OCI-LY3 (cell line): ENCODE data around the gene TRIM71.

ENCODE experiments used
- H2AFZ ChIP-seq: fragments of 200-600, 300-600 bp; shearing (Covaris generic); 2 replicates; pipeline ENCODE4 v1.6.0; 2014; ENCODE audit warnings: antibody characterized with exemption, low read depth, low read length
- H3K27ac ChIP-seq: fragments of 200-600, 300-600 bp; sonication (generic); 2 replicates; pipeline ENCODE4 v1.5.1; 2014; ENCODE audit warnings: mild to moderate bottlenecking, low read length, moderate library complexity, mixed read lengths
- H3K27me3 ChIP-seq: fragments of 200-600, 300-600 bp; sonication (generic); 2 replicates; pipeline ENCODE4 v1.6.1; 2014; ENCODE audit warnings: low read depth, low read length, mixed read lengths
- H3K36me3 ChIP-seq: fragments of 200-600, 300-600 bp; sonication (generic); replicated peaks from 2 replicates; pipeline ENCODE3; 2014; ENCODE audit warnings: low read depth, low read length, mixed read lengths
- H3K4me1 ChIP-seq: fragments of 300-600, 200-600 bp; sonication (generic); 2 replicates; pipeline ENCODE4 v1.6.1; 2014; ENCODE audit warnings: low read length, mixed read lengths
- H3K4me2 ChIP-seq: fragments of 200-600, 300-600 bp; sonication (generic); 2 replicates; pipeline ENCODE4 v1.6.1; 2014; ENCODE audit warnings: low read length, mixed read lengths
- H3K4me3 ChIP-seq: fragments of 300-600, 200-600 bp; sonication (generic); 2 replicates; pipeline ENCODE4 v1.5.1; 2014; ENCODE audit warnings: antibody characterized with exemption, mild to moderate bottlenecking, low read length, moderate library complexity
- H3K79me2 ChIP-seq: fragments of 300-600, 200-600 bp; shearing (Covaris generic); 2 replicates; pipeline ENCODE4 v1.6.1; 2014; ENCODE audit warnings: mild to moderate bottlenecking, low read length, mixed read lengths
- H3K9ac ChIP-seq: fragments of 300-600, 200-600 bp; shearing (Covaris generic); 2 replicates; pipeline ENCODE4 v1.6.0; 2014; ENCODE audit warnings: mild to moderate bottlenecking, low read length, moderate library complexity
- H3K9me3 ChIP-seq: fragments of 200-600, 300-600 bp; shearing (Covaris generic); 2 replicates; pipeline ENCODE4 v1.6.1; 2014; ENCODE audit warnings: low read length, mixed read lengths; ENCODE audit not compliant: insufficient read depth
- H4K20me1 ChIP-seq: fragments of 200-600, 300-600 bp; sonication (generic); 2 replicates; pipeline ENCODE4 v1.6.1; 2016; ENCODE audit warnings: low read length, mixed read lengths; ENCODE audit not compliant: insufficient read depth
- EZH2phosphoT487 ChIP-seq: fragments of 200-600 bp; shearing (Covaris generic); IDR thresholded peaks from 2 replicates; pipeline ENCODE4 v1.6.1; 2018; ENCODE audit warnings: antibody characterized with exemption, mixed run types, low read depth
- TF ChIP-seq, protein P1 (sequence below): fragments of 200-600, 300-600 bp; sonication (generic); IDR thresholded peaks from 2 replicates; pipeline ENCODE4 v1.5.1; 2014; ENCODE audit warnings: antibody characterized with exemption, low read length, low read depth

Gene TRIM71

GRCh38 chr3:32870373-32871095 lies 52.7 kb downstream of the TRIM71 start:
- Histone ChIP-seq H3K79me2 (no peaks in the 10 kb centered on the region), H3K27me3 (peaks cover under 1% of the 10 kb centered on the region; the same call in 1 of the 2 replicates), H3K4me3 (no peak overlapping the region), H3K36me3 (no peaks in the 10 kb centered on the region), H2AFZ (no peak overlapping the region), H4K20me1 (no peaks in the 10 kb centered on the region), H3K9me3 (no peaks in the 10 kb centered on the region), H3K27ac (no peak overlapping the region), H3K4me1 (peaks cover 2% of the 10 kb centered on the region; the same call in 1 of the 2 replicates), H3K4me2 (no peak overlapping the region), H3K9ac (no peak overlapping the region)
- no peak for TF ChIP-seq EZH2phosphoT487
- TF ChIP-seq, protein P1, sequence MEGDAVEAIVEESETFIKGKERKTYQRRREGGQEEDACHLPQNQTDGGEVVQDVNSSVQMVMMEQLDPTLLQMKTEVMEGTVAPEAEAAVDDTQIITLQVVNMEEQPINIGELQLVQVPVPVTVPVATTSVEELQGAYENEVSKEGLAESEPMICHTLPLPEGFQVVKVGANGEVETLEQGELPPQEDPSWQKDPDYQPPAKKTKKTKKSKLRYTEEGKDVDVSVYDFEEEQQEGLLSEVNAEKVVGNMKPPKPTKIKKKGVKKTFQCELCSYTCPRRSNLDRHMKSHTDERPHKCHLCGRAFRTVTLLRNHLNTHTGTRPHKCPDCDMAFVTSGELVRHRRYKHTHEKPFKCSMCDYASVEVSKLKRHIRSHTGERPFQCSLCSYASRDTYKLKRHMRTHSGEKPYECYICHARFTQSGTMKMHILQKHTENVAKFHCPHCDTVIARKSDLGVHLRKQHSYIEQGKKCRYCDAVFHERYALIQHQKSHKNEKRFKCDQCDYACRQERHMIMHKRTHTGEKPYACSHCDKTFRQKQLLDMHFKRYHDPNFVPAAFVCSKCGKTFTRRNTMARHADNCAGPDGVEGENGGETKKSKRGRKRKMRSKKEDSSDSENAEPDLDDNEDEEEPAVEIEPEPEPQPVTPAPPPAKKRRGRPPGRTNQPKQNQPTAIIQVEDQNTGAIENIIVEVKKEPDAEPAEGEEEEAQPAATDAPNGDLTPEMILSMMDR, result no peak

DNA sequence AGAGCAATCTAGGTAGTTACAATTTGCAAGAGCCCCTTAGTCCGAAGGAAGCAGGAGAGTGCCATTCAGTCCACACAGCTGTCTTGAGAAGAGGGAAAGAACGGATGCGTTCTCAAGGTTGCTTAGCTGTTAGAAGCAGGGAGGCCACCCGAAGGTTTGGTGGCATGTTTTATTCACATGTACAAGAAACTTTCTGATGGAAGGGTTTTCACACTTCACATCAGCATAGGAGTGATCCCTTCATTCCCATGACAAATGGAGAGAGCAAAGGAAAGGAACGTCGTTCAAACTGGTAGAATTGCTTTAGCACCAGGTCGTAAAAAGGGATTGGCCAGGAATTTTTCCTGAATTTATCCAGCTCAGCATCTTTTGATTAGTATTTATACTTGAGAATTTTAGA lies 53.5 kb downstream of the TRIM71 start:
- Histone ChIP-seq H3K4me3 (no peak overlapping the region), H3K79me2 (no peaks in the 10 kb centered on the region), H3K4me2 (no peak overlapping the region)

GRCh38 chr3:32872487-32873382 lies 54.9 kb downstream of the TRIM71 start:
- no peaks in the 10 kb centered on the region for H4K20me1 ChIP-seq
- peaks cover 9% of the 10 kb centered on the region; the same call in 1 of the 2 replicates for H3K27me3 ChIP-seq
- no peak for TF ChIP-seq EZH2phosphoT487
- TF ChIP-seq, protein P1, result no peak
- peaks cover 5% of the 10 kb centered on the region; the same call in 1 of the 2 replicates for H3K4me1 ChIP-seq
- no peaks in the 10 kb centered on the region for H3K36me3 ChIP-seq
- H3K9me3 ChIP-seq, result no peaks in the 10 kb centered on the region
- no peak overlapping the region for H3K27ac ChIP-seq
- no peak overlapping the region for H3K4me2 ChIP-seq
- H3K9ac ChIP-seq, result no peak overlapping the region
- no peaks in the 10 kb centered on the region for H3K79me2 ChIP-seq
- H3K4me3 ChIP-seq, result no peak overlapping the region
- 0 out of 2 replicates have a peak overlapping the region, but pooled peaks have one; percentile 23 for H2AFZ ChIP-seq

More for the DNA sequence above, 53.5 kb downstream of the TRIM71 start:
- H3K36me3 ChIP-seq, result no peaks in the 10 kb centered on the region
- H3K27ac ChIP-seq, result no peak overlapping the region
- no peak overlapping the region for H3K9ac ChIP-seq
- H3K27me3 ChIP-seq, result peaks cover 6% of the 10 kb centered on the region; the same call in 1 of the 2 replicates
- TF ChIP-seq, protein P1, result no peak
- no peak for TF ChIP-seq EZH2phosphoT487
- peaks cover 5% of the 10 kb centered on the region; the same call in 1 of the 2 replicates for H3K4me1 ChIP-seq
- no peaks in the 10 kb centered on the region for H3K9me3 ChIP-seq
- no peaks in the 10 kb centered on the region for H4K20me1 ChIP-seq
- H2AFZ ChIP-seq, result no peak overlapping the region
